IPS-18a (cell line): ENCODE data around the gene MRAS.

Experiments used
- H3K27ac ChIP-seq: one replicate; pipeline ENCODE4 v1.5.1; 2013; ENCODE audit warnings: low read length
- H3K27me3 ChIP-seq: one replicate; pipeline ENCODE4 v1.6.1; 2013; ENCODE audit warnings: mild to moderate bottlenecking, low read length; ENCODE audit not compliant: control insufficient read depth, insufficient read depth
- H3K36me3 ChIP-seq: one replicate; pipeline ENCODE4 v1.6.1; 2013; ENCODE audit warnings: low read depth, low read length; ENCODE audit not compliant: control insufficient read depth
- H3K4me1 ChIP-seq: one replicate; pipeline ENCODE4 v1.6.1; 2013; ENCODE audit warnings: low read depth, low read length; ENCODE audit not compliant: control insufficient read depth
- H3K4me3 ChIP-seq: one replicate; pipeline ENCODE4 v1.5.1; 2013; ENCODE audit warnings: low read length
- H3K9ac ChIP-seq: one replicate; pipeline ENCODE4 v1.6.1; 2013; ENCODE audit warnings: mild to moderate bottlenecking, low read length, moderate library complexity
- H3K9me3 ChIP-seq: one replicate; pipeline ENCODE4 v1.6.1; 2013; ENCODE audit warnings: low read depth, low read length; ENCODE audit not compliant: control insufficient read depth

Gene MRAS

DNA sequence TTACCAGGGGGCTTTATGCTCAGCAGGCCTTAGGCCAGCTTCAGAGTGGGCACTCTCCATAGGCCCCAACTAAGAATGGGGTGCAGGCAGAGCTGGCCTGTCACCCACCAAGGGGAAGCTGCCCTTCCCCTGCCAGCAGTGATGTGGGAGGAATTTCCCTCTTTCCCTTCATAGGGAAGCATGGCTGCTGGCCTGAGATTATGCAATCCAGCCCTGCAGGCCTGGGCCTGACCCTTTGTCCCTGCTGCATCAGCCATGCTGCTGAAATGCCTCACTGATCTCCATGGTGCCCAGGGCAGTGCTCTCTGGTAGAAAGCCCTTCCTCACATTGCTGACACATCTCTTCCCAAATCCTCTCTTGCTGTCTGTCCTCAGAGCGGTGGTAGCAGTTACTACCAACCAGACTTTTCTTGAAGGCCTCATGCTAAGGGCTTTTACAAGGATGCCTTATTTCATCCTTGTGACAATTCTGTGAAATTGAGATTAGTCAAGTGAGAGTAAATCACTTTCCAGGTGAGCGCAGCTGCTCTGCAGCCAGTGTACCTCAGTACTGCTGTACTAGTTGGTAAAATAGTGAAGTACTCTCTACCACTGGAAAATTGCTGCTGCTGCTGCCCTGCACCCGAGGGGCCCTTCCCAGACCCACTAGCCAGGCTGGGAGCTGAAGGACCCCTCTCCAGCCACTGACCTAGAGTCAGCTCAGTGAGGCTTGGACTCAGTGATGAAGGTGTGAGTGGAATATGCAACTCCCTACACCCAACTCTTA is 33.8 kb downstream of the MRAS start:
- no peaks in the 10 kb centered on the region for H3K36me3 ChIP-seq
- no peaks in the 10 kb centered on the region for H3K27me3 ChIP-seq
- H3K9ac ChIP-seq, result no peak overlapping the region
- no peak overlapping the region for H3K4me3 ChIP-seq
- H3K4me1 ChIP-seq, result no peaks in the 10 kb centered on the region
- no peaks in the 10 kb centered on the region for H3K9me3 ChIP-seq
- no peak overlapping the region for H3K27ac ChIP-seq

DNA sequence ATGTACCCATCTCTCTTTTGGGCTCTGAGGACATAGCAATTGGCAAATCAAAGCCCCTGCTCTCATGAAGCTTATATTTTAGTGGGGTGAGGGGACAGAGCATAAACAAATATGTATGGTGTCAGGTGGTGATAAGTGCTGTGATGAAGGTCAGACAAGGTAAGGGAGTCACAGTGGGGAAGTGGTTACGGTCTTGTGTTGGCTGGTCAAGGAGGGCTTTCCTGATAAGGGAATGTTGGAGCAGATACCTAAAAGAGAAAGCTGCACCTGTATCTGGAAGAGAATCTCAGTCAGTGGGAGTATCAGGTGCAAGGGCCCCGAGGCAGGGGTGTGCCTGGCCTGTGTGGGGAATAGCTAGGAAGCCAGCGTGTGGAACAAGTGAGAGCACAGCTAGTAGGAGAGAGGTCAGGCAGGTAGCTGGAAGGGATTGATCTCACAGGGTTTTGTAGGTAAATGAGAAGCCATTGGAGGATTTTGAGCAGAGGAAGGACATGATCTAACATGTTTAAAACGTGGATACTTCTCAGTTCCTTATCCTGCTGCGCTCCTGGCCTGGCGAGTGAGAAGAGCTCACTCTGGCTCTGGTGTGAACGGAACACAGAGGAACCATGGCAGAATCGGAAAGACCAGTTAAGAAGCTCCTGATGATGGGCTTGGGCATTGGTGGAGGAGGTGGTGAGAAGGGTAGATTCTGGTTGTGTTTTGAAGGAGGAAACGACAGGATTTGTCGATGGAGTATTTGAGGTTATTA is 35.5 kb downstream of the MRAS start:
- Histone ChIP-seq H3K9me3 (no peaks in the 10 kb centered on the region), H3K27ac (no peak overlapping the region), H3K9ac (no peak overlapping the region), H3K36me3 (no peaks in the 10 kb centered on the region), H3K4me1 (no peaks in the 10 kb centered on the region), H3K4me3 (no peak overlapping the region), H3K27me3 (no peaks in the 10 kb centered on the region)

DNA sequence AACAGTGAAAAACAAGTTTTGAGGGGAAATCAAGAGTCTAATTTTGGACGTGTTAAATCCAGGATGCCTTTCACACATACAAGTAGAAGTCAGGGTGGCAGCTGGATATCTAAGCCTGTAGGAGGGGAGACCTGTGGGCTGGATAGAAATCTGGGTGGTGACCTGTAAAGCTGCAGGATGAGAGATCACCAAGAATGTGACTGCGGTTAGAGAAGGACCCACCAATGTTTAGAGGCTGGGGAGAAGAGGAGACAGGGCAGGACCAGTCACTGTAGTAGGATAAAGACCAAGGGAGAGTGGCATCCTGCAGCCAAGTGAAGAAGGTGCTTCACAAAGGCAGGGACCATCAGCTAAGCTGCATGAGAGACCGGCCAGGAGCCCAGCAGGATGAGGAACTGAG is 36.2 kb downstream of the MRAS start:
- no peak overlapping the region for H3K9ac ChIP-seq
- H3K4me3 ChIP-seq, result no peak overlapping the region
- H3K27me3 ChIP-seq, result no peaks in the 10 kb centered on the region
- no peaks in the 10 kb centered on the region for H3K36me3 ChIP-seq
- H3K9me3 ChIP-seq, result no peaks in the 10 kb centered on the region
- H3K27ac ChIP-seq, result no peak overlapping the region
- H3K4me1 ChIP-seq, result no peaks in the 10 kb centered on the region

DNA sequence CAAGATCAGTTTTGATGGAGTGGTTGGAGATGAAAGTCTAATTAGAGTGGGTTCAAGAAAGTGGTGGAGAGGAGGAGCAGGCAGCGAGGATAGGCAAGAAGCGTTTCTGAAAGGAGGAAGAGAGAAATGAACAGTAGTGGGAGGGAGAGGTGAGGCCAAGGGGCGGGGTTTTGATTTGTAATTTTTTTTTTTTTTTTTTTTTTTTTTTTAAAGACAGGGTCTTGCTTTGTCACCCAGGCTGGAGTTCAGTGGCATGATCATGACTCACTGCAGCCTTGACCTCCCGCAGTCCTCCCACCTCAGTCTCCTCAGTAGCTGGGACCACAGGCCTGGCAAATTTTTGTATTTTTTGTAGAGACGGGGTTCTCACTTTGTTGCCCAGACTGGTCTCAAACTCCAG is 36.6 kb downstream of the MRAS start:
- Histone ChIP-seq H3K36me3 (no peaks in the 10 kb centered on the region), H3K4me1 (no peaks in the 10 kb centered on the region), H3K4me3 (no peak overlapping the region), H3K9ac (no peak overlapping the region), H3K27ac (no peak overlapping the region), H3K9me3 (no peaks in the 10 kb centered on the region), H3K27me3 (no peaks in the 10 kb centered on the region)

DNA sequence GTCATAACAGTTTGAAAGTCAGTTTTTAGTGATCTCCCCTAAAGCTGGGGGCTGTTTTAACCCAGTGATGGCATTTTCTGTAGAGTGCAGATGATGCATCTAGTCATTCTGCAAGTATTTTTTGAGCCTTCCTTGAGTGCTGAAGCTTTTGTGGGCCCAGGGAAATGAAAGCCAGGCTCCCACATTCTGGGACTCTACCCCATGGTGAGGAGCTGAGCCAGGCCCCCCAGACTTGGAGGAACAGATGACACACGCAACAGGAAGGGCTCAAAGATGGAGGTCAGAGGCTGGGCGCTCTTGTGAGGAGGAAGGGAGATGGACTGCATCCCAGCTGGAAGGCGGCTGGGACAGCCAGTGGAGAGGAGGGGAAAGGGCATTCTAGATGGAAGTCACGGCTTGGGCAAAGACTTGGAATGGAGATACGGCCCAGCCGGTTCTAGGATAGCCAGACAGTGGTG is 40.8 kb downstream of the MRAS start:
- no peaks in the 10 kb centered on the region for H3K9me3 ChIP-seq
- no peak overlapping the region for H3K4me3 ChIP-seq
- H3K4me1 ChIP-seq, result no peaks in the 10 kb centered on the region
- no peak overlapping the region for H3K9ac ChIP-seq
- no peaks in the 10 kb centered on the region for H3K36me3 ChIP-seq
- H3K27me3 ChIP-seq, result no peaks in the 10 kb centered on the region
- no peak overlapping the region for H3K27ac ChIP-seq

DNA sequence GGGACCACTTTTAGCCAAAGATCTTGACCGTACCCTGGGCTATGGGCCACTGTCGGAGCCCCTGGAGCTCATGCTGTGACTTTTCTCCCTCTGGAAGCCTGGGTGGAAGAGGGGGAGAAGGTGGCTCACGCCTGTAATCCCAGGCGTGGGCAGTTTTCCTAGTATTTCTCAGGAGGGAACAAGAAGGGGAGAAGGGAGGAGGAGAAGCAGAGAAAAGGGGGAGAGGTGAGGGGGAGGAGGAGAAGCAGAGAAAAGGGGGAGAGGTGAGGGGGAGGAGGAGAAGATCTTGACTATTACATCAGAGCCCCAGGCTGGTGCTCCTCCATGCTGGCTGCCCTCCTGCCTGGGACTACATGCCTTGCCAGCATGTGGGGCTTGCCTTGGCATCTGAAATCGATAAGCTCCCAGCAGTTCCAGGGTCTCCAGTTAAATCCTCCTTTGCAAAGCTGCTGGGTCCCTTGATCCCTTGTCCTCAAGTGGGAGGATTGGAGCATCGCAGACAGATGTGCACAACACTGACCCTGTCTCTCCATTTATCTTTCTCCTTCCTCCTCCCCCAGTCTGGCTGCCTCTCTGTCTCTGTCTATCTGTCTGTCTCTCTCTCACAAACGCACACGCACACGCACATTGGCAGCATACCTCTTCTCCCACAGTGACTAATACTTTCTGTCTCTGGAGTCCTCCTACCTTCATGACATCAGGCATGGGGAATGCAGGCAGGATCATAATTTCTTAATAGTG is 41.6 kb downstream of the MRAS start:
- no peaks in the 10 kb centered on the region for H3K4me1 ChIP-seq
- no peak overlapping the region for H3K4me3 ChIP-seq
- no peak overlapping the region for H3K9ac ChIP-seq
- no peaks in the 10 kb centered on the region for H3K36me3 ChIP-seq
- no peak overlapping the region for H3K27ac ChIP-seq
- H3K9me3 ChIP-seq, result no peaks in the 10 kb centered on the region
- H3K27me3 ChIP-seq, result no peaks in the 10 kb centered on the region

DNA sequence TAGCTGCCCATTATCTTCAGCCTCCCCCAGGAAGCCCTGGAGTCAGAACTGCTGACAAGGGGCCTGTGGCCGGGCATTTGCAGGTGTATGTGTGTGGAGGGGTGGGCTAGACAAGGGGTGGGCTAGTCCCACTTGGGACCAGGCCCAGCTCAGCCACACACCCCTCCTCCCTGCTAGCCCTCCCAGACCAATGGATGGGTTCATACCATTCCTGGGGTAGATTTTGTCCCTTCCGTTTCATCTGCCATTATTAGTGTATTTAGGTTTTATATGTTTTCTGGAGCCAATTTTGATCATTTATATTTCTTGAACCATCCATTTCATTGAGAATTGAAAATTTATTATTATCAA is 42.2 kb downstream of the MRAS start:
- Histone ChIP-seq H3K4me3 (no peak overlapping the region), H3K36me3 (no peaks in the 10 kb centered on the region), H3K27me3 (no peaks in the 10 kb centered on the region), H3K9ac (no peak overlapping the region), H3K4me1 (no peaks in the 10 kb centered on the region), H3K27ac (no peak overlapping the region), H3K9me3 (no peaks in the 10 kb centered on the region)

DNA sequence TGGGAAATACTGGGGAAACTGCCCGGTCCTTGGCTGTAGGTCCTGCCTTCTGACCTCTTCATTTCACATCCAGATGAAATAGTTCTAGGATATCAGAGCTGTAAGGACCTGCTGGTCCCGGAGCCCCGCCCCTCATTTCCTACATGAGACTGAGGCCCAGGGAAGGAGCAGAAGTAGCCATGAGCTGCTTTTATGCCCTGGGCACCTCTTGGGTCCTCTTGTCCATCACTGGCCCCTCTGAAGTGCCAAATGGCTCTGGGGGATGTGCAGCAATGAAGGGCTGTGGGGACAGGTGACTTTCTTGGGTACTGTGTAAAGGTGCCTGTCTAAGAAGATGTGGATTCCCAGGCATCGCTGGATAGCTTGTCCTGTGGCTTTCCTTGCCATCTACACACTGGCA is 45.8 kb downstream of the MRAS start:
- Histone ChIP-seq H3K9me3 (no peaks in the 10 kb centered on the region), H3K4me1 (peaks cover 8% of the 10 kb centered on the region), H3K9ac (no peak overlapping the region), H3K36me3 (no peaks in the 10 kb centered on the region), H3K27ac (no peak overlapping the region), H3K27me3 (no peaks in the 10 kb centered on the region), H3K4me3 (no peak overlapping the region)

DNA sequence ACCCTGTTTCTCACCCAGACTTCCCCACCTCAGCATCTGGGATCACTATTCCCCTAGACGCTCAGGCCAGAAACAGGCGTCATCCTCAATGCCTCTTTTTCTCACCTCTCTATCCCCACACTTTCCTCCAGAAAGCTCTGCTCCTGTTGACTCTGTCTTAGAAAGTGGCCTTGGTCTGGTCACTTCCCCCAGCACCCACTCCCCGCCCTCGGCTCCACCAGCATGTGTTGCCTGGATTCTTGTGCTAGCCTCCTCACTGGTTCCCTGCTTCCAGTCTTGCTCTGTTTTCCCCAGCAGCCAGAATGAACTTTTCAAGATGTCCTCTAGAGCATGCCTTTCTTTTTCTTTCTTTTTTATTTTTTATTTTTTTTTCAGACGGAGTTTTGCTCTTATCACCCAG is 46.3 kb downstream of the MRAS start:
- H3K36me3 ChIP-seq, result no peaks in the 10 kb centered on the region
- no peaks in the 10 kb centered on the region for H3K27me3 ChIP-seq
- H3K4me3 ChIP-seq, result no peak overlapping the region
- peaks cover 8% of the 10 kb centered on the region for H3K4me1 ChIP-seq
- H3K9me3 ChIP-seq, result no peaks in the 10 kb centered on the region
- H3K27ac ChIP-seq, result no peak overlapping the region
- H3K9ac ChIP-seq, result no peak overlapping the region

DNA sequence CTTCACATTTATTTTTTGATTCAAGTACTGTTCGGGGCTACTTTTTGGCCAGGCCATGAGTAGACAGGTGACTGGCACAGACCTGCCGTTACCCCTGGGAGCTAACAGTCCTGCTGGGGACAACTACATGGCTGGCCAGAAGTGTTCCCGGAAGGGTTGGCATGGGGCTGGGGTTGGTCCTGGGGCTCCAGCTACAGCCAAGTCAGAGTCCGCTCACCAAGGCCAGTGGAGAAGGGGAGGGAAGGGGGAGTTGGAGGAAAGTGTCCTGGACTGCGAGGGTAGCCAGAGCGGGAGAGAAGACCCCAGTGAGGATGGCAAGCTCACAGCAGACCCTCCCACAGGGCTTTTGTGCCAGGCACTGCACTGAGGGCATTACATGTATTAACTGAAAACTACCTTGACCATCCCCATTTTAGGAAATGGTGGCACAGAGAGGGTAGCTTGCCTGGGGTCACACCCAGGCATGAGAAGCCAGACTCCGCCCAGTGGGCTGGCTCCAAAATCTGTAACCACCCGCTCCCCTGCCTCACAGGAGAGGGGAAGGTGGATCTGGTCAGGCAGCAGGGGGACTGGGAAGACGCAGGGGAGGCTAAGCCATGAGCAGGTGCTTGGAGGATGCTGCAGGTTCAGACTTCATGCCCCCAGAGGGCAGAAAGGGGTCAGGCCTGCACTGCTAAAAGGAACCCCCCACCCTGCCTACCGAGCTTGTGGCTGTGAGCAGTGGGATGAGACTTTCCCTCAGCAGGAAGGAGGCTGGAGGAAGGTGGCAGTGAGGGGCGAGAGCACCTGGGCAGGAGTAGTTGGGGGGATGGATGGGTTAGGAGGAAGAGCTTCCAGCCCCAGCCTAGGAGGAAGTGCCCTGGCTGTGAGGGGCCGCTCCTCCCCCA is 47.7 kb downstream of the MRAS start:
- Histone ChIP-seq H3K9ac (no peak overlapping the region), H3K27ac (no peak overlapping the region), H3K4me1 (peaks cover 8% of the 10 kb centered on the region), H3K4me3 (no peak overlapping the region), H3K9me3 (no peaks in the 10 kb centered on the region), H3K27me3 (no peaks in the 10 kb centered on the region), H3K36me3 (no peaks in the 10 kb centered on the region)
